Fibroblast of skin of left quadriceps (primary cell): ENCODE data around the gene HDAC11.
"Not testable (repeated sequence)": the region's sequence is repeated elsewhere in the genome, so short reads cannot be mapped to it uniquely, and the experiment has no call there.

Source experiments
- DNase-seq, 2 experiments: peaks; one replicate each; pipeline ENCODE4 v3.0.0-alpha.2; 2013; ENCODE audit warnings: low read depth in 2 of 2

HDAC11 gene

GRCh38 chr3:13507570-13508339 is 27.6 kb downstream of the HDAC11 start:
- no peak for DNase-seq

- DNase-seq = no peak
These were observed 28.4 kb downstream of the HDAC11 start for GRCh38 chr3:13508496-13508895.

GRCh38 chr3:13509059-13509815 is 29.1 kb downstream of the HDAC11 start:
- DNase-seq = no peak

- DNase-seq = no peak
These were observed 29.7 kb downstream of the HDAC11 start for GRCh38 chr3:13509816-13510192.

GRCh38 chr3:13512451-13512850 is 32.3 kb downstream of the HDAC11 start:
- no peak for DNase-seq

- DNase-seq = peak; percentile 67 to 71
These were observed 33.2 kb downstream of the HDAC11 start for GRCh38 chr3:13513051-13513912.

- no peak for DNase-seq
These were observed 33.9 kb downstream of the HDAC11 start for GRCh38 chr3:13513913-13514517.

GRCh38 chr3:13514639-13515435 is 34.7 kb downstream of the HDAC11 start:
- no peak for DNase-seq

GRCh38 chr3:13515786-13516759 is 36.0 kb downstream of the HDAC11 start:
- DNase-seq = no peak

GRCh38 chr3:13516760-13517135 is 36.6 kb downstream of the HDAC11 start:
- no peak for DNase-seq

GRCh38 chr3:13517253-13517977 is 37.3 kb downstream of the HDAC11 start:
- DNase-seq = no peak

- no peak for DNase-seq
These were observed 38.4 kb downstream of the HDAC11 start for GRCh38 chr3:13518516-13518953.

- DNase-seq = no peak
These were observed 39.1 kb downstream of the HDAC11 start for GRCh38 chr3:13519006-13519791.

- DNase-seq = no peak
These were observed 40.3 kb downstream of the HDAC11 start for GRCh38 chr3:13520326-13520880.

- DNase-seq = no peak
These were observed 41.2 kb downstream of the HDAC11 start for GRCh38 chr3:13521309-13521708.

GRCh38 chr3:13521749-13522148 is 41.6 kb downstream of the HDAC11 start:
- DNase-seq = not testable (repeated sequence)

- DNase-seq = no peak
These were observed 42.1 kb downstream of the HDAC11 start for GRCh38 chr3:13522236-13522635.
